Fibroblast of the aortic adventitia (primary cell): ENCODE results near the gene CTSE. TPM values are rescaled to one million over a fixed set of nuclear protein-coding genes. Genes with fewer than 3 reads are reported as not detected.
A peak's percentile ranks its signal among the peaks of the same experiment; 100 is the strongest.

Source experiments
- DNase-seq: peaks from one replicate; pipeline ENCODE4 v3.0.0-alpha.2; 2010; ENCODE audit warnings: low read depth
- H3K4me3 ChIP-seq: 2 replicates; pipeline ENCODE4 v1.5.1; 2011; ENCODE audit warnings: low read depth, mild to moderate bottlenecking, control low read depth, low read length, moderate library complexity
- total RNA-seq: library from RNA; depleted of rRNA; stranded (reverse); fragments of >200 nt; gene quantifications from 2 replicates; pipeline ENCODE4 v1.2.3, GENCODE V29; 2012; ENCODE audit warnings: low replicate concordance
- TF ChIP-seq, protein P1 (sequence below): IDR thresholded peaks from 2 replicates; pipeline ENCODE4 v1.5.1; 2011; ENCODE audit warnings: mild to moderate bottlenecking, low read length, control low read depth, inconsistent platforms; ENCODE audit not compliant: insufficient read depth

CTSE gene
- total RNA-seq, 1 donor, result not detected

DNA sequence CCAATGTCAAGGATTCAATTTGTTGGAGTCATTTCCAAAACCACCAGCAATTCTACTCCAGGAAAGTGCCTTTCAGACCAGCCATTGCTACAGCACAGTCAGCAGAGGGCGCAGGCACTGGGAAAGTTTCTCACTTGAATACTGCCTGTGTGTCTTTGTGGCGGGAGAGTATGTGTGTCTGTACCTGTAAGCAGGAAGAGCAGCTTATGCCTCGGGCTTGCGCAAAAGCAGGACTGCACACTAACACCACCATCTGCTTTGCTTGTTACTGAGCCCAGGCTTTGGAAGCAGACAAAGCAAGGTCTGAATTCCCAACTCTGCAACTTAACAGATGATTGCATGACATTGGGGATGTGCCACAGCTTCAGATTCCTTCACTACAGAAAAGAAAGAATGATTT lies 7.0 kb upstream of the CTSE start:
- H3K4me3 ChIP-seq, result no peak overlapping the region
- TF ChIP-seq, protein P1, sequence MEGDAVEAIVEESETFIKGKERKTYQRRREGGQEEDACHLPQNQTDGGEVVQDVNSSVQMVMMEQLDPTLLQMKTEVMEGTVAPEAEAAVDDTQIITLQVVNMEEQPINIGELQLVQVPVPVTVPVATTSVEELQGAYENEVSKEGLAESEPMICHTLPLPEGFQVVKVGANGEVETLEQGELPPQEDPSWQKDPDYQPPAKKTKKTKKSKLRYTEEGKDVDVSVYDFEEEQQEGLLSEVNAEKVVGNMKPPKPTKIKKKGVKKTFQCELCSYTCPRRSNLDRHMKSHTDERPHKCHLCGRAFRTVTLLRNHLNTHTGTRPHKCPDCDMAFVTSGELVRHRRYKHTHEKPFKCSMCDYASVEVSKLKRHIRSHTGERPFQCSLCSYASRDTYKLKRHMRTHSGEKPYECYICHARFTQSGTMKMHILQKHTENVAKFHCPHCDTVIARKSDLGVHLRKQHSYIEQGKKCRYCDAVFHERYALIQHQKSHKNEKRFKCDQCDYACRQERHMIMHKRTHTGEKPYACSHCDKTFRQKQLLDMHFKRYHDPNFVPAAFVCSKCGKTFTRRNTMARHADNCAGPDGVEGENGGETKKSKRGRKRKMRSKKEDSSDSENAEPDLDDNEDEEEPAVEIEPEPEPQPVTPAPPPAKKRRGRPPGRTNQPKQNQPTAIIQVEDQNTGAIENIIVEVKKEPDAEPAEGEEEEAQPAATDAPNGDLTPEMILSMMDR, result peak; percentile 97
- DNase-seq, result peak; percentile 72

DNA sequence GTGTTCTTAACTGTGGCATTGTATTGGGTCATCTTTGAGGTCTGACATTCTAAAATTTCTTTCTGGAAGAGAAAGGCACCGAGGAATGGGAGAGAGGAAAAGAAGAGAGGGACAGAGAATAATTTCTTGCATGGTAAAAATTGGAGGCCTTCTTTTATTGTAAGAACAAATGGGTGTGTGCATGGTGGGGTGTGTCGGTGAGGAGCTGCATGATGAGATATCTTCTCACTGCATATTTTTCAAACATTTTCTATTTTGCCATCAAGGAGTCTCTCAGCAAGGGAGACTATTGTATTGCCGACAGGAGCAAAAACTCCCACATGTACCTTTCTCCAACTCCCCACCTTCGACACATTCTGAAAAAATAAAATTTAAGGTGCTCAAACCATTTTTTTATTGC lies 6.5 kb upstream of the CTSE start:
- TF ChIP-seq, protein P1, result no peak
- DNase-seq, result no peak
- no peak overlapping the region for H3K4me3 ChIP-seq

DNA sequence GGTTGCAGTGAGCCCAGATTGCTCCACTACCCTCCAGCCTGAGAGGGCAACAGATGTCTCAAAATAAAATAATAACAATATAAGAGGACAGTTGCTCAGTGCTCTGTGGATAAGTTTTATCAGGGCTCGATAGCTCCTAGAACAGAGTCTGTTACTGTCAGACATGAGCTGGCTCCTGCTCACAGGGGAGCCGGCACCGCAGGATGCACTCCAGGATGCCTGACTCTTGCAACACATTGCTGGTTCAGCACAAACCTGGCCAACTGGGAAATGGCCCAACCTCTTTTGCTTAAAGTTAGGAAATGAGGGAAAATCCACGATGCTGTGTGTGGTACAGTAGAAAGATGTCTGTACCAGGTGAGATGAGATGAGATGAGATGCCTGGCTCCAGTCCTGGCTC lies 5.8 kb upstream of the CTSE start:
- TF ChIP-seq, protein P1, result no peak
- no peak overlapping the region for H3K4me3 ChIP-seq
- DNase-seq, result peak; percentile 83

DNA sequence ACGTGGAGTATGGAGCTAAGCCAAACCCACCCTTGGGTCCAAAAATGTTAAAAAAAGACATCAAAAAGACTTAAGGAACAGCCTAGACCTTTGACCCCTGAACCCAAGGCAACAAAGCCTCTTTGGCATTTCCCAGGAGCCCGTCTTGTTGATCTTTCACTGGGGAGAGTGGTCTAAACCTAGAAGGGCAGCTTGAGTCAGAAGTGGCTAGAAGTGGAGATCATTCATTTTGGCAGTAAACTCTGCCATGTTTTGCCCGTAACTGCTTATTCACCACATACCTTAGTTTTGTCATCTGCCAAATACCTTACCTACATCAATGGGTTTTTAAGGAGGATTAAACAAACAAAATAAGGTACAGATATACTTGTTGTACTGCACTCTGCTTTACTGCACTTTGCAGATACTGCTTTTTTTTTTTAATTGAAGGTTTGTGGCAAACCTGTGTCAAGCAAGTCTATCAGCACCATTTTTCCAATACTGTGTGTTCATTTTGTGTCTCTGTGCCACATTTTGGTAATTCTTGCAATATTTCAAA lies 1.7 kb upstream of the CTSE start:
- no peak overlapping the region for H3K4me3 ChIP-seq
- no peak for DNase-seq
- TF ChIP-seq, protein P1, result no peak

DNA sequence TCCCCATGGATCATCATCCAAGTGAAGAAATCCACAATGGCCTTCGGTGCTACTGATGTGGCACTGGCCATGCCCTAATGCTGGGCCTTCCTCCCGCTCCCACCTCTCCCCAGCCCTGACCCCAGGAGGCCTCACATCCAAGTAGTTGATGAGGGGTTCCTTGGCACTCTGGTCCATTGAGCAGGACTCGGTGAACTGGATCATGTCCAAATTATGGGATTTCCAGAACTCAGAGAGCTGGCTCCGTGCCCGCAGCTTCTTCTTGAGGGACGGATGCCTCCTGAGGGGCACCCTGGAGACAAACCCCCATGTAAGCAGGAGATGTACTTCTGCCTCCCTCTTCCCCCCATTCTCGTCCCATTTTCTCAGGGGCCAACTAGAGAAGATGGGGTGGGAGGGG lies 929 bp downstream of the CTSE start:
- TF ChIP-seq, protein P1, result no peak
- no peak overlapping the region for H3K4me3 ChIP-seq
- DNase-seq, result no peak

DNA sequence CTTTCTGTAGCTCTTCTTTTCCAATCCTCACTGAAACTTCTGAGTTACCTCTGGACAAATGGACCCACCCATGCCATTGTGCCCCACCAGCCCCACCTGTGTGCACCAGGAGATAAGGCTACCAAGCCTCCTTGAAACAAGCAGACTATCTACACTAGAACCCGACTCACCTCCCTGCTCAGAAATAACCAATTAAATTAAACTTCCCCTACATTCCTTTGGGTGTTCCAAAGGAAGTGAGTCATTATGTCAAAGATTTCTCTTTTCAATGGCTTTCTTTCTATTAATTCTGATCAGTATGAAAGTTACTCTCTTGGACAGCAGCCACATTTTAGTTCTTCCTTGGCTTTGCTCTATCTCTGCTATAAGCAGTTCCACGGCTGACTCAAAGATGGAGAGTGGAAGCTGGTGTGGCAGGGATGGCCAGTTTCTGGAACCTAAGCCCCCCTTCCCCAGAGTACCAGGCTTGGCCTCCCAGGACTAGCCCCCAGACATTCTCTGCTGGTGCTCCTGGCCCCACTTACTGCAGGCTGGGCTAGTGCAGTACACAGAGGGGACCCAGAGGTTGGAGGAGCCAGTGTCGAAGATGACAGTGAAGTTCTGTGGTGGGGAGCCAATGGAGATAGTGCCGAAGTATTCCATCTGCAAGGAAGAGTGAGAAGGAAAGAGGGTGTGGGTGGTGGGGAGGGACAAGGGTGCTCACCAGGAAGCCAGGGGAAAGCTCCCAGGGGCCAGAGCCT lies 1.9 kb downstream of the CTSE start:
- no peak overlapping the region for H3K4me3 ChIP-seq
- DNase-seq, result peak; percentile 76
- TF ChIP-seq, protein P1, result no peak
